Activated T-helper 2 cell treated with anti-CD3 and anti-CD28 coated beads, Interferon-gamma antibody, Interleukin-2, Interleukin-4, amounts not matched to agents 10 μg/mL and 5 μg/mL and 100 μg/mL, durations not matched to agents 14 hours and 24 hours and 36 hours (primary cell): Measurements from ENCODE around the gene CPNE6. TPM values are rescaled to one million over a fixed set of nuclear protein-coding genes. Genes with fewer than 3 reads are reported as not detected.

ENCODE experiments used
- DNase-seq: peaks from one replicate; pipeline ENCODE4 v3.0.0; 2021; ENCODE audit warnings: low spot score
- H3K27ac Mint-ChIP-seq: one replicate; pipeline ENCODE4 v1.8.0; 2021; ENCODE audit warnings: mixed read lengths
- H3K27me3 Mint-ChIP-seq: one replicate; pipeline ENCODE4 v1.8.0; 2021; ENCODE audit warnings: low read depth, mixed read lengths
- H3K36me3 Mint-ChIP-seq: one replicate; pipeline ENCODE4 v1.8.0; 2021; ENCODE audit warnings: low read depth, mixed read lengths
- H3K4me1 Mint-ChIP-seq: one replicate; pipeline ENCODE4 v1.8.0; 2021; ENCODE audit warnings: low read depth, mixed read lengths
- H3K4me3 Mint-ChIP-seq: one replicate; pipeline ENCODE4 v1.8.0; 2021; ENCODE audit warnings: low read depth, mild to moderate bottlenecking, moderate library complexity, mixed read lengths
- H3K9me3 Mint-ChIP-seq: one replicate; pipeline ENCODE4 v1.8.0; 2021; ENCODE audit warnings: mixed read lengths
- intact Hi-C: fragments of 100-400 bp; cut with micrococcal nuclease; formaldehyde crosslinking; loops from one replicate; pipeline ENCODE4 v1.15.1; 2023
- total RNA-seq: library from RNA; stranded (reverse); gene quantifications from 2 replicates; pipeline ENCODE4 v1.2.3, GENCODE V29; 2022

Gene CPNE6
- total RNA-seq, 1 donor from 2014 or later = not detected

GRCh38 chr14:24126939-24127338, 55.6 kb downstream of the CPNE6 start:
- Mint-ChIP-seq H3K36me3 (peaks cover 16% of the 10 kb centered on the region), H3K27me3 (no peaks in the 10 kb centered on the region), H3K4me3 (no peak overlapping the region), H3K27ac (no peak overlapping the region), H3K4me1 (peaks cover 2% of the 10 kb centered on the region), H3K9me3 (no peaks in the 10 kb centered on the region)
- intact Hi-C loops = no loop called here
- no peak for DNase-seq

- Mint-ChIP-seq H3K4me1 (peaks cover 9% of the 10 kb centered on the region), H3K9me3 (no peaks in the 10 kb centered on the region), H3K36me3 (peaks cover 16% of the 10 kb centered on the region), H3K4me3 (no peak overlapping the region), H3K27me3 (no peaks in the 10 kb centered on the region), H3K27ac (no peak overlapping the region)
- no peak for DNase-seq
- intact Hi-C loops = no loop called here
Measured at GRCh38 chr14:24127673-24128072, 56.3 kb downstream of the CPNE6 start.

Other genes starting within 250 kb of the CPNE6 start
- 17.8 and 22.5 TPM in 2 replicates for gene DHRS4, start 117.8 kb upstream of the CPNE6 start, total RNA-seq
- gene DHRS4L2, start 82.6 kb upstream of the CPNE6 start, total RNA-seq = 23.9 and 24.9 TPM in 2 replicates
- gene CARMIL3, start 19.6 kb upstream of the CPNE6 start, total RNA-seq = 1.3 and 1.7 TPM in 2 replicates
- 62.7 and 62.8 TPM in 2 replicates for gene PCK2, start 22.7 kb downstream of the CPNE6 start, total RNA-seq
- gene DCAF11, start 43.2 kb downstream of the CPNE6 start, total RNA-seq = 67.2 and 77.3 TPM in 2 replicates
- 1.6 and 1.8 TPM in 2 replicates for gene NRL, start 43.4 kb downstream of the CPNE6 start, total RNA-seq
- gene FITM1, start 59.1 kb downstream of the CPNE6 start, total RNA-seq = 1.0 and 1.2 TPM in 2 replicates
- gene PSME1, start 64.6 kb downstream of the CPNE6 start, total RNA-seq = 340 and 342 TPM in 2 replicates
- 26.4 and 30.4 TPM in 2 replicates for gene EMC9, start 70.0 kb downstream of the CPNE6 start, total RNA-seq
- 567 TPM in 2 replicates for gene PSME2, start 75.0 kb downstream of the CPNE6 start, total RNA-seq
- gene RNF31, start 75.9 kb downstream of the CPNE6 start, total RNA-seq = 80.4 and 92.0 TPM in 2 replicates
- 124 and 129 TPM in 2 replicates for gene IRF9, start 89.7 kb downstream of the CPNE6 start, total RNA-seq
- gene REC8, start 100.5 kb downstream of the CPNE6 start, total RNA-seq = 20.0 and 28.2 TPM in 2 replicates
- gene IPO4, start 117.3 kb downstream of the CPNE6 start, total RNA-seq = 77.0 and 80.4 TPM in 2 replicates
- 27.8 and 30.8 TPM in 2 replicates for gene TM9SF1, start 123.9 kb downstream of the CPNE6 start, total RNA-seq
- 0.21 TPM in 1 of 2 replicates, not detected in the other for gene TSSK4, start 134.1 kb downstream of the CPNE6 start, total RNA-seq
- gene CHMP4A, start 141.9 kb downstream of the CPNE6 start, total RNA-seq = 80.0 and 82.4 TPM in 2 replicates
- 13.2 and 13.5 TPM in 2 replicates for gene MDP1, start 144.5 kb downstream of the CPNE6 start, total RNA-seq
- gene NEDD8, start 160.8 kb downstream of the CPNE6 start, total RNA-seq = 194 and 202 TPM in 2 replicates
- gene GMPR2, start 161.4 kb downstream of the CPNE6 start, total RNA-seq = 36.3 and 43.8 TPM in 2 replicates
- gene TINF2, start 171.1 kb downstream of the CPNE6 start, total RNA-seq = 81.1 and 87.3 TPM in 2 replicates
- 3.4 and 4.4 TPM in 2 replicates for gene TGM1, start 191.6 kb downstream of the CPNE6 start, total RNA-seq
- gene RABGGTA, start 200.0 kb downstream of the CPNE6 start, total RNA-seq = 33.9 and 38.4 TPM in 2 replicates
- 9.7 and 10.4 TPM in 2 replicates for gene DHRS1, start 228.2 kb downstream of the CPNE6 start, total RNA-seq
- 39.7 and 42.0 TPM in 2 replicates for gene NOP9, start 228.3 kb downstream of the CPNE6 start, total RNA-seq
- gene CIDEB, start 236.4 kb downstream of the CPNE6 start, total RNA-seq = 19.6 and 24.7 TPM in 2 replicates
- gene LTB4R2, start 238.6 kb downstream of the CPNE6 start, total RNA-seq = 7.9 and 9.5 TPM in 2 replicates
- gene LTB4R, start 239.9 kb downstream of the CPNE6 start, total RNA-seq = 10.7 and 11.9 TPM in 2 replicates